T-helper 9 cell (primary cell): Measurements from ENCODE around the gene PCK1.

Experiments
- DNase-seq: peaks from one replicate; pipeline ENCODE4 v3.0.0-alpha.2; 2020

Gene PCK1

DNA sequence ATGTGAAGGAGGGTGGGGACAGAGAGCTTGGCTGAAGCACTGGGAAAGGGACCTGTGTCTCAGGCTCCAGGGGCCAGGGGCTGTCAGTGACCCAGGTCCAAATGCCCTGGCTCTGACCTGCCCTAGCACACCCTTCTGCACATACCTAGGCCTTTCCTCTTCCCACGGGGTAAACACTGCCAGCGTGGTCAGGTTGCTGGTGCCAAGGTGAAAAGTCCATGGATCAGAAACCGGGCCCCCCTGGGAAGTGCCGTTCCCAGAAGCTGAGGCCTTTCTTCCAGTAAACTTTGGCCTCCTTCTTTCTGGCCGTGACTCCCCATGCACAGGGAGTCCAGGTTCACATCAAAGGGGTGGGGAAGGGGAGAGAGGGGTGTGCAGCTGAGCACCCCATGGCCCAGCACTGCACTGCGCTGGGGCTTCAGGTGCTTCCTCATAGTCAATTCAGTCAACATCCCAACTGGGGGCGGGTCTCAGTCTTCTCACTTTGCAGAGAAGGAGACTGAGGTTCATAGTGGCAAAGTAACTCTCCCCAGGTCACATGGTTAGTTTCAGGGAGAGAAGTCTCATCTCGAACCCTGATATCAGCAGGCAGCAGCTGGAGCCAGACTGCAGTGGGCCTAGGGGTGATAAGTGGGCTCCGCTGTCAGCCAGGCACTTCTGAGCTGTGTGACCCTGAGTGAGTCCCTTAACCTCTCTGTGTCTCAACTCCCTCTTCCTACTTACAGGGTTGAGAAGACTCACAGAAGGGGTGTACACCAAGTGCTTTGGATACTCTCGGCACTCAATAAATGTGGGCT is 17.0 kb downstream of the PCK1 start:
- DNase-seq = no peak

GRCh38 chr20:57578476-57579165 is 17.7 kb downstream of the PCK1 start:
- DNase-seq = no peak

DNA sequence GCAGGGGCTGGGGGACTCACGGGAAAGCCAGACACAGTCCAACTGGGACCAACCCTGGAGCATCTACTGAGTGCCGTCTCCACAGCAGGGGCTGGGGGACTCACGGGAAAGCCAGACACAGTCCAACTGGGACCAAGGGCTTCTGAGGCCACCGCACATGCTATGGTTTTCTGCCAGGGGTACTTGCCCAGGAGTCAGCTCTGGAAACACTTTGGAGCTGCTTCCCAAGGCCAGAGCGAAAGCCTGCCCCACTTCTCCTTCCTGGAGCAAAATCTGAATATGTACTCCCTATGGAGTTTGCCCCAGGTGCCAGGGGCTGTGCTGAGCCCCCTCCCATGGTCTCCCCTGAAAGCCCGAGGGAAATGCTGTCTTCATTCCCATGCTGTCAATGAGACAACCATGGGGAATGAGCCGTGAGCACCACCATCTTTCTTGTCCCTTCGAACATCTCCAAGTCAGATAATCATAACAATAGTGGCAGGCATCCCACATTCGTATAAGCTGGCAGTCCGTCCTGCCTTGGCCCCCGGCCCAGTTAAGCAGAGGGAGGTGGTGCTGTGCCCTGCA is 18.5 kb downstream of the PCK1 start:
- DNase-seq = no peak

GRCh38 chr20:57579898-57580447 is 19.1 kb downstream of the PCK1 start:
- no peak for DNase-seq

DNA sequence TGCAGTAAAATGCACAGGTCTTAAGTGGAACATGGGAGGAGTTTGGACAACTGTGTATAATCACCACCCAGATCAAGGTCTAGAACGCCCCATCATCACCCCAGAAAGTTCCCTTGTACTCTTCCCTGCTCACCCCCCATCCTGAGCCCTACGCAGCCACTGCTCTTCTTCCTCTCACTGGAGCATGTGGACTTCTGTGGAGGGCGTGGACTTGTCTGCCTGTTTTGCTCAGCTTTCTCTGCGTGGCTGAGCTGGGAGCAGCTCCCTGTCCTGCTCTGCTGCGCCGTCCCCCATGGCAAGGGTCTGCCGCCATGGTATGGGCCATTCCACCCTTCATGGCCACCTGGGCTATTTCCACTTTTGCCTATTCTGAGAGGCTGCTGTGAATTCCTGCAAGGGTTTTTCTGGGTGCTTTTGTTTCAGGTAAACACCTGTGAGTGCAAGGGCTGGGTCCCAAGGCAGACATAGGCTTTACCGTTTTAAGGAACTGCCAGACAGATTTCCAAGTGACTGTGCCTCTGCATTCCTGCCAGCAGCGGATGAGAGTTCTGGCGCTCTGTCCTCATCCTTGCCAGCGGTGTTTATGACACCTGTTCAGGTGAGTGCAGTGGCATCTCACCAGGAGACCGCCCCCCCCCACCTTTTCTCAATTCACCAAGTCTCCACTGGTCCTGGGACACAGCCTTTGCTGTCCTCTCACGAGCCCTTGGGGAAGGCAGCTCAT is 19.7 kb downstream of the PCK1 start:
- DNase-seq = no peak

DNA sequence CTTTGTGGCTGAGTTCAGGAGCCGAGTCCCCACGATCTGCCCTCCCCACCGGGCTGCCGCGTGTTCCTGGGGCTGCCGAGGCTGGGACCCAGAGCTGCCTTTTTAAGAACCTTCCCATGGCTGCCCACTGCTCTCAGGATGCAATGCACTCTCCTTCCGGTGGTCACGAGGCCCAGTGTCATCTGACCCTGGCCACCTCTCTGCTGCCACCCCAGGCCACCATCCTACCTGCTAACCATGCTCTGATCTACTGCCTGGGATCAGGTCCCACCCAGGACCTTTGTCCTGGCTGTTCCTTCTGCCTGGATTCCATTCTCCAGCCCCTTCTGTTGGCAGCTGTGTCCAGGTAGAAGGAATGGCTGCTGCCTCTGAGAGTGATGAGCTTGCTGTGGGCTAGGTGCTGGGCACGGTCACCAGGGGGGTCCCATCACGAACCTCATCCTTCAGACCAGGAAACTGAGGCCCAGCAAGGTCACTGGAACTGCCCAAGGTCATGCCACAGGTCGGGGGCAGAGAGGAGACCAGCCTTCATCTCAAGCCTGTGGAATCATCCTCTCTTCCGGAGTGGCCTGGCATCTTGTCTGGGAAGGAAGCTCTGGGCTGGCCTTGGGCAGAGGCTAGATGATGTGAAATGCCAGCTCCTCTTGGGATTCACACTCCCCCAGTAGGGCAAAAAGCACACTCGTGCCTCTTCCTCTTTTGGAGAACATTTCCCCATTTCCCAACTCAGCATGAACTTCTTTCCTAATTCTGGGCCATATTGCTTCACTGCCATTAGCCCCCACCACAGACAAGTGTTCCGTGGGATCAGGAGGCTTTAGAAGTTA is 20.5 kb downstream of the PCK1 start:
- no peak for DNase-seq

DNA sequence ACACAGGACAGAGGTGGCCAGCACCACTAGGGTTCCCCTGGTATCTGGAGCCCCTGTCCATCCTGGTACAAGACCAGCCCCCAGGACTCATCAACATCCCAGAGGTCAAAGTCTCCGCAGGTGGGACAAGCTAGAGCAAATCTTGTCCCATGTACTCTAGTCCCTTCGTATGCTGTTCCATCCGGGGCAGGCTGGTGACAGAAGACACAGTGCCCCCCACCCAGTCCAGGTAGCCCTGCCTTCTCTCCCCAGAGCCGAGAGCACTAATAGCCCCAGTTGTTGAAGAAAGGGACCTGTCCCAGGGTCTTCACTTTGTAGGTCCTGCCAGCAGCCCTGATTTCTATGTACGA is 21.1 kb downstream of the PCK1 start:
- no peak for DNase-seq

DNA sequence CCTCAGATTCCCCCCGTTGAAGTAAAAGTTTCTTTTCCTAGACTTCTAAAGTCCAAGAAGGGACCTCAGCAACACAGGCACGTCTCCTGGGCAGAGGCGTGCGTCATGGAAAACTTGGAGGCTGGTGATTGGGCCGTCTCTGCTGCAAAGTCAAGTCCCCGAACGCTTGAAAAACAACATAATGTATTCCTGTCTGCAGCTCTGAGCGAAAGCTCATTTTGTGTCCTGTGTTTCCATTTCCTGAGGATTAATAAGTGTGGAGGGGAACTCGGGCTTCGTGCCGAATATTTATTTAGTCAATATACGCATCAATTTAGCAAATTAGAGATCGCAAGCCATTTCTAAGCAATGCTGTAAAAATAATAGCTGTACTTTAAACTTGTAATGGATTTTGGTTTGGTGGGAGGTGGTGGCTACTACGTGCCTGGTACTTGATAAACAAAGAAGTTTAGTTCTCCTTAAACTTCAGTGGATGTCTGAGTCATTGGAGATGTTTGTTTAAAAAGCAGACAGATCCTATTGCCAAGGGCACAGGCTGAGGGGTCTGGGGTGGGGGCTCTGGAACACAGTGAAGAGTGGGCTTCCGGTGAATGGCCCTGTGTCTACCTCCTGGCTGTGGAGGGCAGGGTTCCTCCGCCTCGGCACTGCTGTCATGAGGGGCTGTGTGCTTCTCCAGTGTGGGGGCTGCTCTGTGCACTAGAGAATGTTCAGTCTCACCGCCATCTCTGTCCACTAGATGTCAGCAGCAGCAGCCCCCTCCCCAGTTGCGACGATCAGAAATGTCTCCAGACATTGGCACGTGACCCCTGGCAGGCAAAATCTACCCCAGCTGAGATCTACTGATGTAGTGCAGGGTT is 21.8 kb downstream of the PCK1 start:
- no peak for DNase-seq

DNA sequence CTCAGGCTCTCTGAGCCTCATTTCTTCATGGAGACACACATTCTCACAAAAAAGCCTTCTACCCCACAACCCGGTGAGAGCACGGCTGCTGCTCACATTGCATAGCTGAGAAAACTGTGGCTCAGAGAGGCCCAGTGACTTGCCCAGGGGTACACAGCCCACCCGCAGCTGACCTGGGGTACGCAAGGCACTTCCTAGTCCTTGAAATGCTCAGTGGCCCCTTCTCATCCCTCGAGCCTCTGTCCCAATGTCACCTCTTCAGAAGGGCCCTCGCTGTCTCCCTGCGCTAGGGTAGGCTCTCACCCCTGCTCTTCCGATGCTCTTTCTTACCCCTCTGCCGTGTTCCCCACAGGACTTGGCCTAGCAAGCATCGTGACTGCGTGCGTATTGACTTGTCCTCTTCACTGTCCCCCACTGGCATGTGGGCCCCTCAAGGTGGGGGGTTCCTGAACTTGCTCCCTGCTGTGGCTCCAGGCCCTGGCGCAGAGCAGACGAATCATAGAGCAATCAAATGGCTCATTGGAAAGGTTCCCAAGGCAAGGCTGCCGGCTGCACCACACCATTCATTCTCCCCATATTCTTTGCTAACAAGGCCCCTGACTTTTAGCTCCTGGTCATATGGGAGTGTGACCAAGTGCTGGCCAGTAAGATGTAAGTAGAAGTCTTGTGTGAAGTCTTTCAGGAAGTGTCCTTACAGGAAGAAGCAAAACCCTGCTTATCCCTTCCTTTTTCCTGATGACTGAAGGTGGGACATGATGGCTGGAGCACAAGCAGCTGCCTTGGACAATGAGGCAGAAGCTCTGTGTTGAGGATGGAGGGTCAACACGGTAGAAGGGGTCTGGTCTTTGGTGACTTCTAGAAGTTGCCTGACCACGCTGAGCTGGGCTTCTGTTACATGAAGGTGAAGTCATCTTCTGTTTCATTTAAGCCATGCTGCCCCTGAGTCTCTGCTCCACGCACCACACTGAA is 22.7 kb downstream of the PCK1 start:
- DNase-seq = no peak

DNA sequence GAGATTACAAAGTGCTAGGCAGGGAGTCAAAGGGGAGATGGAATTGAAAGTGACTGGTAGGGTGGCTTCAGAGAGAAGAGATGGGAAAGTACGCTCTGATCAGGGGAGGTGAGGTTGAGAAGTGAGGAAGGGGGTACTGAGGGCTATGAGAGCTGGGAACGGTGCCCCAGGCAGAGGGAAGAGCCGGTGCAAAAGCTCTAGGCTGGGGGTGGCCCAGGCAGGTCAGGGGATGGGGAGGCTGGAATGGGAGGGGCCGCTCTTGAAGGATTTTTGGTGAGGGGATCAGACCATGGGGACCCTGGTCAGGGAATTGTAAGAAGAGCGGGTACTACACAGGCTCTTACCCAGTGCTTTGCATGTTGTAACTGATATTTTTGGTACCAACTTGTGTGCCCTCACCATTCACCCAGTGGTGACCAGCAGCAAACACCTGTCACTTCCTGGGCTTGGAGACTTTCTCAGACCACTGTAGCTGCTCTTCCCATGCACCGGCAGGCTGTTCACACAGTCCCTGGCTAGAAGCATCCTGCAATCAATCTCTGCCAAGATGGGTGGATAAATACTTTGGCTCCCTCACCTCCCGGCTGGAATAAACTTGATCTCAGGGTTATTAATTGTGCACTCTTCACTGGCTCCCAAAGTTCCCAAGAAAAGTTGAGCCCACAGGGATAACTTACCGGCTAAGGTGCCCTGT is 24.0 kb downstream of the PCK1 start:
- no peak for DNase-seq

DNA sequence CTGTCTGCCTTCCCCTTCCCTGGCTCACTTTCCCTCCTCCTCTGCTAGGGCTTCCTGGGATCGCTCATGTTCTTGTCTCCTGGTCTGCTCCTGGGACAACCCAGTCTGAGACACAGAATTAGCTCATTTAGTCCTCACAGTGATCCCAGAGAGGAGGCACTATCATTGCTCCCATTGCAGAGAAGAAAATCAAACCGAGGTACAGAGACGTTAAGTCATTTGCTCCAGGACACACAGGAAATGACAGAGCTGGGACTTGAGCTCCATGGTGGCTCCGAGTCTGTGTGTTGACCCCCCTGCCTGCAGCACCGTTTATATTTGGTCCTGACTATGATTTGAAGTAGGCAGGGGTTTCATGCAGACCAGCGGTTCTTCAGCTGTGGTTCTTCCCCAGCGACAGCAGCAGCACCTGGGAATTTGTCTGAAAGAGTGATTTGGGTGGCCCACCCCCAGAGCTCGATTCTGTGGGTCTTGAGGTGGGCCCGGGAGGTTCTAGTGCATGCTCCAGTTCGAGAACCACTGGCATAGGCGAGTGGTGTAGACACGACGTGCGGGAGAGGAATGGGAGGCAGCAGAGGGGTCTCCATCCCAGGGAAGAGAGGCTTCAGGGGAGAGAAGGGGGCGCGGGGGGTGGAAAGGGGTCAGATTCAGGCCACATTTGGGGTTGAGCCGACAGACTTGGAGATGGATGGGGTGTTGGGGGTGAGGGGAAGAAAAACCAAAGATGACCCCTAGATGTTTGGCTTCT is 24.7 kb downstream of the PCK1 start:
- DNase-seq = no peak

DNA sequence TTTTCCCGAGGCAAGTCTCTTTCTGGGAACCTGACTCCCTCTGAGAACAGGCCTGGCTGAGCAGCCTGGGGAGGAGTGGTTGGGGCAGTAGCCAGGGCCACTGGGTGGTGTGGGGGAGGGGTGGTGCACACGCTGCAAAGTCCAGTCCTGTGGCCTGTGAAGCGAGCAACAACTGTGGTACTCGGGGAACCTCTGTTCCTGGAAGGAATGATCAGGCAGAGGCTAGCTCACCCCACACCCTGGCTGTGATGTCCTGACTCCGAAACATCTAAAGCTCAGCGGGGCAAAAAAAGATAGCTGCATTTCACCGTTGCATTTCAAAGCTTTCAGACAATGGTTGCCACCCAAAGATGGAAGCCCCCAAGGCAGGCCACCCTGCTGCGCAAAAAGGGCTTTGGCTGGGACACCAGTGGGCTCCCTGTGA is 25.5 kb downstream of the PCK1 start:
- DNase-seq = no peak

GRCh38 chr20:57586943-57587277 is 26.0 kb downstream of the PCK1 start:
- DNase-seq = no peak

DNA sequence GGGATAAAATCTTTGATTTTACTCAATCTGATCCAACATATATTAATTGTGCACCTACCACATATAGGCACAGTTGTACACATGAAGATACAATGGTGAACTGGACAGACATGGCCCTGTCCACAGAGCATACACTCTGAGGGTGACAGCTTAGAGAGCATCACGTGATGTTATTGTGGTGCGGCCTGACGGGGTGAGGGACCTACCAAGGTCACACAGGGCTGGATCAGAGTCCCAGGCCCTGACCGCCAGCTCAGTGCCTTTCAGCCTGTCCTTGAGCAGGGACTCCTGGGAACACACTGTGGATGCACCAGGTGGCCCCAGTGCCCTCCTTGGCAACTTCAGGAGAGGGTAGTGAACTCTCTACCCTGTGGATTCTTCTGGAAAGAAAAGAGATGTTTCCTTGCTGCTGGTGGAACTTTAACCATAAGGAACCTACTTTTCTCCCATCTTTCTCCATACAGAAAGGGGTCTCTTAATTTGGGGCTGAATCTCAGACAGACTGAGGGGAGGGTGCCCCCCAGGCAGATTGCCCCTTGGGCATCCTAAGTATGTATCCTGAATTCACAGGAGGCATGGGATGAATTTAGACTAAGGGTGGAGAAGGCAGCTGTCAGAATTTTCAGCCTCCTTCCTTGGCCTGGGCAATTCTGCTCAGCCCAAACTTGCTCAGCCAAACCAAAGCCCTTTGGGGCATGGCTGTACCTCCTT is 26.5 kb downstream of the PCK1 start:
- DNase-seq = no peak

GRCh38 chr20:57587989-57588377 is 27.1 kb downstream of the PCK1 start:
- no peak for DNase-seq

DNA sequence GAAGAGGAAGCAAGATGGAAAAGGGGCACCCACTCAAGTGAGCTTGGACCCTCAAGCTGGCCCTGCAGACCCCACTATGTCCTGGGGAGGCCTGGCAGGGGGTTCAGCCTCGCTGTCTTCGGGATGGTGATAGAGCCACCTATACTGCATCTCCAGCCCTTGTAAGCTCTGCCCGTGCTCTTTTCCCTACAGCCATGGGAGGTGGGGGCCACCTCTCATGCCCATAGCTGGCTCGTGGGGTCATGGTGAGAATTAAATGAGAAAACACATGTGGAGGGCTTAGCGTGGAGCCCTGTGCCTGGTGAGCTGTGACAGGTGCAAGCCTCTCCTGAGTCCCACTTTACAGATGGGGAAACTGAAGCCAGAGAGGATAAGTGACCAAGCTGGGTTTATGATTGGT is 27.7 kb downstream of the PCK1 start:
- DNase-seq = no peak

- no peak for DNase-seq
These were observed 28.3 kb downstream of the PCK1 start for GRCh38 chr20:57589123-57589727.
